H1 (cell line): ENCODE measurements around the gene BET1L. TPM values are rescaled to one million over a fixed set of nuclear protein-coding genes. Genes with fewer than 3 reads are reported as not detected.

Source experiments
- CTCF ChIA-PET: fragments of 300-600 bp; sonication (Branson Sonifier 250); formaldehyde crosslinking; loops from one replicate; lab custom pipeline; 2021; ENCODE audit not compliant: partially characterized antibody; lab: Charles Lee
- POLR2A ChIA-PET: fragments of 300-600 bp; sonication (Branson Sonifier 250); formaldehyde crosslinking; loops from one replicate; lab custom pipeline; 2021; ENCODE audit warnings: inconsistent platforms; ENCODE audit not compliant: partially characterized antibody; lab: Charles Lee
- DNase-seq, 2 experiments: peaks; one replicate each; pipeline versions ENCODE4 v3.0.0 to v3.0.0-alpha.2; 2010 to 2022; ENCODE audit warnings: low spot score in 2 of 2, low read depth in 1 of 2, mixed read lengths in 1 of 2
- FAIRE-seq: peaks from 2 replicates; lab custom pipeline; 2011; peaks lifted over from hg19 to GRCh38; lab: Jason Lieb, UNC
- H2AFZ ChIP-seq: 2 replicates; pipeline ENCODE4 v1.8.1; 2012; ENCODE audit warnings: low read length, inconsistent platforms
- H2AK5ac ChIP-seq: 2 replicates; pipeline ENCODE4 v1.6.1; 2013; ENCODE audit warnings: low read depth, low read length
- H2BK120ac ChIP-seq: replicated peaks from 2 replicates; pipeline ENCODE3; 2013; ENCODE audit warnings: low read depth, low read length, inconsistent platforms
- H2BK12ac ChIP-seq: 2 replicates; pipeline ENCODE4 v1.6.1; 2013; ENCODE audit warnings: low read depth, low read length
- H2BK15ac ChIP-seq: 2 replicates; pipeline ENCODE4 v1.6.1; 2013; ENCODE audit warnings: low read length
- H2BK20ac ChIP-seq: 2 replicates; pipeline ENCODE4 v1.6.1; 2013; ENCODE audit warnings: low read length
- H2BK5ac ChIP-seq: 2 replicates; pipeline ENCODE4 v1.6.1; 2013; ENCODE audit warnings: low read depth, low read length
- H3K14ac ChIP-seq: 2 replicates; pipeline ENCODE4 v1.6.1; 2013; ENCODE audit warnings: inconsistent platforms; ENCODE audit not compliant: insufficient read length
- H3K18ac ChIP-seq: 2 replicates; pipeline ENCODE4 v1.6.1; 2013; ENCODE audit warnings: low read length; ENCODE audit errors: extremely low read depth
- H3K23ac ChIP-seq: 2 replicates; pipeline ENCODE4 v1.6.1; 2013; ENCODE audit warnings: inconsistent platforms; ENCODE audit not compliant: insufficient read length
- H3K23me2 ChIP-seq: 2 replicates; pipeline ENCODE4 v1.6.1; 2013; ENCODE audit warnings: low read depth, low read length
- H3K27ac ChIP-seq: 2 replicates; pipeline ENCODE4 v1.6.1; 2011; ENCODE audit warnings: low read depth, low read length, inconsistent platforms
- H3K27me3 ChIP-seq, 4 experiments: replicated peaks in 1 of 4; 1 replicate in 1 of 4; 2 replicates in 3 of 4; pipeline versions ENCODE4 v1.6.1 to v1.8.1; 2011 to 2013; ENCODE audit warnings: low read length in 3 of 4, mild to moderate bottlenecking in 3 of 4, inconsistent platforms in 2 of 4, mixed read lengths in 2 of 4, moderate library complexity in 1 of 4; ENCODE audit not compliant: control insufficient read depth in 3 of 4, insufficient read depth in 3 of 4; ENCODE audit errors: extremely low read depth in 1 of 4
- H3K36me3 ChIP-seq, 4 experiments: 2 replicates each; pipeline versions ENCODE4 v1.6.1 to v1.8.1; 2011 to 2013; ENCODE audit warnings: mild to moderate bottlenecking in 4 of 4, low read length in 3 of 4, moderate library complexity in 2 of 4, control low read depth in 1 of 4, inconsistent platforms in 1 of 4; ENCODE audit not compliant: insufficient read depth in 4 of 4, control insufficient read depth in 2 of 4
- H3K4ac ChIP-seq: replicated peaks from 2 replicates; pipeline ENCODE3; 2013; ENCODE audit warnings: low read length, low read depth, mixed read lengths, inconsistent platforms; ENCODE audit not compliant: insufficient read length
- H3K4me1 ChIP-seq, 4 experiments: replicated peaks in 1 of 4; 1 replicate in 1 of 4; 2 replicates in 3 of 4; pipeline versions ENCODE4 v1.6.1 to v1.8.1; 2011 to 2013; ENCODE audit warnings: low read length in 3 of 4, inconsistent platforms in 2 of 4, mixed read lengths in 1 of 4; ENCODE audit not compliant: insufficient read depth in 4 of 4, control insufficient read depth in 3 of 4
- H3K4me2 ChIP-seq, 2 experiments: 2 replicates each; pipeline versions ENCODE4 v1.6.1 to v1.8.1; 2011 to 2013; ENCODE audit warnings: low read depth in 2 of 2, low read length in 2 of 2, control low read depth in 1 of 2, inconsistent platforms in 1 of 2, mild to moderate bottlenecking in 1 of 2; ENCODE audit not compliant: insufficient read depth in 1 of 2
- H3K4me3 ChIP-seq, 4 experiments: fragments of 200-600, 300-600 bp in 1 of 4; sonication (generic), shearing (Covaris generic), sonication (Bioruptor Twin) in 1 of 4; 2 replicates each; pipeline versions ENCODE4 v1.5.1 to v1.8.1; 2011 to 2016; ENCODE audit warnings: low read length in 4 of 4, low read depth in 3 of 4, control low read depth in 2 of 4, inconsistent platforms in 2 of 4, mild to moderate bottlenecking in 2 of 4, mixed read lengths in 1 of 4, moderate library complexity in 1 of 4; ENCODE audit not compliant: insufficient read depth in 2 of 4; ENCODE audit errors: extremely low read depth in 1 of 4
- H3K56ac ChIP-seq: replicated peaks from 2 replicates; pipeline ENCODE3; 2013; ENCODE audit warnings: low read depth, mild to moderate bottlenecking, mixed read lengths, low read length, inconsistent platforms; ENCODE audit not compliant: insufficient read length
- H3K79me1 ChIP-seq: 2 replicates; pipeline ENCODE4 v1.6.1; 2013; ENCODE audit warnings: low read depth, low read length, control low read depth
- H3K79me2 ChIP-seq, 2 experiments: 2 replicates each; pipeline versions ENCODE4 v1.6.1 to v1.8.1; 2012 to 2013; ENCODE audit warnings: low read length in 2 of 2, mild to moderate bottlenecking in 2 of 2, inconsistent platforms in 1 of 2; ENCODE audit not compliant: insufficient read depth in 2 of 2, control insufficient read depth in 1 of 2
- H3K9ac ChIP-seq, 4 experiments: replicated peaks in 1 of 4; 1 replicate in 1 of 4; 2 replicates in 3 of 4; pipeline versions ENCODE4 v1.6.1 to v1.8.1; 2011 to 2013; ENCODE audit warnings: low read depth in 3 of 4, low read length in 3 of 4, control low read depth in 2 of 4, mild to moderate bottlenecking in 2 of 4, moderate library complexity in 2 of 4, inconsistent platforms in 1 of 4; ENCODE audit errors: extremely low read depth in 1 of 4
- H3K9me3 ChIP-seq, 2 experiments: 2 replicates each; pipeline versions ENCODE4 v1.6.1 to v1.8.1; 2012 to 2013; ENCODE audit warnings: mild to moderate bottlenecking in 2 of 2, moderate library complexity in 2 of 2, control low read depth in 1 of 2, inconsistent platforms in 1 of 2, low read depth in 1 of 2, low read length in 1 of 2, mixed read lengths in 1 of 2; ENCODE audit not compliant: insufficient read depth in 2 of 2
- H4K20me1 ChIP-seq, 2 experiments: replicated peaks in 1 of 2; 2 replicates each; pipeline versions ENCODE3 to v1.8.1; 2011 to 2013; ENCODE audit warnings: inconsistent platforms in 2 of 2, low read length in 2 of 2, mild to moderate bottlenecking in 1 of 2; ENCODE audit not compliant: insufficient read depth in 2 of 2, control insufficient read depth in 1 of 2
- H4K5ac ChIP-seq: 2 replicates; pipeline ENCODE4 v1.6.1; 2013; ENCODE audit warnings: low read length, low read depth, mixed read lengths, inconsistent platforms; ENCODE audit not compliant: insufficient read length
- H4K8ac ChIP-seq: 2 replicates; pipeline ENCODE4 v1.8.0; 2013; ENCODE audit warnings: mild to moderate bottlenecking, moderate library complexity, low read length, inconsistent platforms; ENCODE audit not compliant: insufficient read depth; ENCODE audit errors: extremely low read depth
- H4K91ac ChIP-seq: replicated peaks from 2 replicates; pipeline ENCODE3; 2013; ENCODE audit warnings: low read length, mixed read lengths, inconsistent platforms; ENCODE audit not compliant: insufficient read length
- ASH2L ChIP-seq: fragments of 200-600, 300-600 bp; sonication (generic); IDR thresholded peaks from one replicate; pipeline ENCODE4 v1.7.1; 2017; ENCODE audit warnings: low read length
- CHD2 ChIP-seq: IDR thresholded peaks from 2 replicates; pipeline ENCODE4 v1.6.1; 2012; ENCODE audit warnings: low read length, improper control_type of control experiment
- GABPA ChIP-seq: IDR thresholded peaks from 2 replicates; pipeline ENCODE4 v1.6.1; 2011; ENCODE audit warnings: mild to moderate bottlenecking, low read length, moderate library complexity, borderline replicate concordance; ENCODE audit not compliant: insufficient read depth
- NRF1 ChIP-seq: IDR thresholded peaks from 2 replicates; pipeline ENCODE4 v1.6.1; 2011; ENCODE audit warnings: mild to moderate bottlenecking, low read depth, low read length, improper control_type of control experiment
- SIX5 ChIP-seq: IDR thresholded peaks from 2 replicates; pipeline ENCODE4 v1.6.1; 2011; ENCODE audit warnings: mild to moderate bottlenecking, low read depth, low read length
- SP1 ChIP-seq: IDR thresholded peaks from 2 replicates; pipeline ENCODE4 v1.6.1; 2011; ENCODE audit warnings: low read depth, low read length
- TAF7 ChIP-seq: optimal IDR thresholded peaks from 2 replicates; pipeline ENCODE3; 2011; ENCODE audit warnings: low read depth, mild to moderate bottlenecking, inconsistent platforms, low read length, moderate library complexity, borderline replicate concordance
- ZNF274 ChIP-seq: IDR thresholded peaks from 2 replicates; pipeline ENCODE4 v1.7.0; 2012; ENCODE audit warnings: low read length, borderline replicate concordance; ENCODE audit errors: extremely low read depth
- WGBS, 2 experiments: shearing (Covaris generic) in 1 of 2; methylation state at CpG; one replicate each; pipeline versions ENCODE4 v1.1.6 to v1.1.7; 2013 to 2015; ENCODE audit warnings: low lambda C conversion rate in 2 of 2, mixed read lengths in 2 of 2, inconsistent platforms in 1 of 2, low coverage in 1 of 2, missing lambda C conversion rate in 1 of 2; ENCODE audit not compliant: insufficient replicate concordance in 2 of 2, insufficient coverage in 1 of 2, insufficient read length in 1 of 2; ENCODE audit errors: extremely low coverage in 1 of 2, missing lambda C conversion rate in 1 of 2; 5-methylcytosine and 5-hydroxymethylcytosine counted together
- polyA plus RNA-seq, 7 experiments: library from polyadenylated mRNA; depleted of rRNA in 3 of 7; stranded (reverse) in 5 of 7; unstranded in 2 of 7; fragments of >200 nt in 5 of 7; fragments of 200-250 nt in 2 of 7; gene quantifications; 1 replicate in 5 of 7; 2 replicates in 1 of 7; 4 replicates in 1 of 7; pipeline versions ENCODE4 v1.2.1 to v1.2.3, GENCODE V29; 2011 to 2013; ENCODE audit warnings: missing spikeins in 2 of 7, mixed read lengths in 2 of 7
- total RNA-seq: library from RNA; stranded (reverse); fragmentation: NEBNext Ultra II Directional; extraction: Animal tissue kit (Norgen Biotek cat#: 25700); gene quantifications from 2 replicates; pipeline ENCODE4 v1.2.1, GENCODE V29; 2021
- TF ChIP-seq, protein P1 (sequence below): IDR thresholded peaks from 2 replicates; pipeline ENCODE4 v1.6.1; 2011; ENCODE audit warnings: low read length, improper control_type of control experiment
- TF ChIP-seq, protein P2 (sequence below): IDR thresholded peaks from 2 replicates; pipeline ENCODE4 v1.6.1; 2011; ENCODE audit warnings: low read depth, mild to moderate bottlenecking, low read length; ENCODE audit not compliant: insufficient read depth

The BET1L gene
- total and polyA plus RNA-seq, 2 of the 8 experiments (the other 6 are each of a cell fraction or from before 2014, with no cell fraction given) = 40.2 to 61.9 TPM

DNA sequence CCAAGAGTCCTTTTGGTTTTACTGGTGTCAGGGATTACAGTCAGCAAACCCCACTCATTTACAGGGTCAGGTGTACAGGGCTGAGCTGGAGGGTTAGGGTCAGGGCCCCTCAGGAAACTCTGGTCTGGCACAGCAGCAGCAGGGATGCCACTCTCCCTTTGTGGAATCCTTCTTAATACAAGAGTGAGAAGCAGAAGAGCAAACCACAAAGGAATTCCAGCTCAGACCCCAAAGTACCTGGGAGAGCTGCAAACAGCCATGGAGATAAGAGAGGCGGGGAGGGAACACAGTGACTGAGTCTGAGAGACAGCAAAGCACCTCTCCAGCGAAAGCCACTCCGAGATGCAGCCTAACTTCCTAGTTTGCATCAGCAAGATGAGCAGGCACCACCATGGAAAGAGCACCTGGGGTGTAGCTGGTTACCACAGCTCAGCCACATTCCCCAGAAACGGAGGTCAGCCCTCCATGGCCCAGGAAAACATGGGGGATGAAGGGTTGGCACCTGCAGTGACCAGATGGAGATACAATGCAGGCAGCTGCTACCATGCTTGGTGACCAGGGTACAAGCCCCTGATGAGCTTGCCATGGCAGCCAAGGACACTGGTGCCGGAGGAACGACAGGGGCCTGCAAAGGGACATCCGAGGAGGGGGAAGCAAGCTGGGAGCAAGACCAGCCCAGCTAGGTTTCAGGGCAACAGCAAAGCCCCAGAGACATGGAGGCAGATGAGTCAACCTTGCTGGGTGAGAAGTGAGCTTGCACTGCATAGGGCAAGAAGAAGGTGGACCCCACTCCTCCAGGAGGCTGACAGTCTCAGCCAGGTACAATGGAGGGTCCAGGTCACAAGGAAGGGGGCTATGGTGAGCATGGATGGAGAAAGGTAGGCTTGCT, 3.9 kb downstream of the BET1L start:
- peaks cover 6% of the 10 kb centered on the region for H3K79me1 ChIP-seq
- no peak overlapping the region for H3K18ac ChIP-seq
- H2BK15ac ChIP-seq = no peak overlapping the region
- no peak overlapping the region for H3K4me3 ChIP-seq
- H3K14ac ChIP-seq = no peak overlapping the region
- ChIA-PET CTCF (interaction anchor here (0.5 to 1.3 kb wide), 5 partner anchors 11 to 160 kb away, joined by 3 to 5 read pairs (median 3); no protein-coding TSS in a partner anchor), POLR2A (no interaction called here)
- H3K4me1 ChIP-seq = peaks cover 0 to 12% (median 3%) of the 10 kb centered on the region in 4 experiments; a peak in 5 of 7 replicates
- H3K27ac ChIP-seq = no peak overlapping the region
- H4K8ac ChIP-seq = no peak overlapping the region
- no peak overlapping the region for H3K4ac ChIP-seq
- no peak for FAIRE-seq
- no peak overlapping the region for H2AFZ ChIP-seq
- H3K4me2 ChIP-seq = no peak overlapping the region
- H3K36me3 ChIP-seq = peaks cover 0 to 10% (median 3%) of the 10 kb centered on the region in 4 experiments; a peak in 6 of 8 replicates
- no peak overlapping the region for H2BK5ac ChIP-seq
- H4K91ac ChIP-seq = no peak overlapping the region
- peaks cover 0 to 27% of the 10 kb centered on the region in 2 experiments for H4K20me1 ChIP-seq
- no peak overlapping the region for H3K9ac ChIP-seq
- DNase-seq = peak in 1 of 2 experiments; percentile 31
- 81% methylated on average over 7 of the region's 7 CpGs; no CpG with 5 or more reads in 1 of the 2 experiments for WGBS, 2 experiments
- H3K23ac ChIP-seq = no peak overlapping the region
- no peak overlapping the region for H3K56ac ChIP-seq
- no peak overlapping the region for H4K5ac ChIP-seq
- no peak overlapping the region for H2BK120ac ChIP-seq
- H3K79me2 ChIP-seq = peaks cover 0 to 12% of the 10 kb centered on the region in 2 experiments; a peak in 3 of 4 replicates
- H2BK12ac ChIP-seq = no peak overlapping the region
- no peaks in the 10 kb centered on the region; a peak in 1 of 4 replicates for H3K9me3 ChIP-seq
- peaks cover 15% of the 10 kb centered on the region for H3K23me2 ChIP-seq
- H3K27me3 ChIP-seq = no peaks in the 10 kb centered on the region
- H2AK5ac ChIP-seq = no peak overlapping the region
- H2BK20ac ChIP-seq = no peak overlapping the region
- no peak for TF ChIP-seq CHD2
- TF ChIP-seq ZNF274 = no peak
- no peak for TF ChIP-seq NRF1
- no peak for TF ChIP-seq GABPA
- TF ChIP-seq, protein P1, sequence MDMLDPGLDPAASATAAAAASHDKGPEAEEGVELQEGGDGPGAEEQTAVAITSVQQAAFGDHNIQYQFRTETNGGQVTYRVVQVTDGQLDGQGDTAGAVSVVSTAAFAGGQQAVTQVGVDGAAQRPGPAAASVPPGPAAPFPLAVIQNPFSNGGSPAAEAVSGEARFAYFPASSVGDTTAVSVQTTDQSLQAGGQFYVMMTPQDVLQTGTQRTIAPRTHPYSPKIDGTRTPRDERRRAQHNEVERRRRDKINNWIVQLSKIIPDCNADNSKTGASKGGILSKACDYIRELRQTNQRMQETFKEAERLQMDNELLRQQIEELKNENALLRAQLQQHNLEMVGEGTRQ = no peak
- no peak for TF ChIP-seq TAF7
- no peak for TF ChIP-seq SIX5
- TF ChIP-seq ASH2L = no peak
- TF ChIP-seq, protein P2, sequence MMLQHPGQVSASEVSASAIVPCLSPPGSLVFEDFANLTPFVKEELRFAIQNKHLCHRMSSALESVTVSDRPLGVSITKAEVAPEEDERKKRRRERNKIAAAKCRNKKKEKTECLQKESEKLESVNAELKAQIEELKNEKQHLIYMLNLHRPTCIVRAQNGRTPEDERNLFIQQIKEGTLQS = no peak
- TF ChIP-seq SP1 = no peak
